ENCODE measurements around the gene PMIS2. TPM values are rescaled to one million over a fixed set of nuclear protein-coding genes. Genes with fewer than 3 reads are reported as not detected.
"Not testable (repeated sequence)": the region's sequence is repeated elsewhere in the genome, so short reads cannot be mapped to it uniquely, and the experiment has no call there.

Gene PMIS2
- total RNA-seq, 1 donor from 2014 or later = not detected

DNA sequence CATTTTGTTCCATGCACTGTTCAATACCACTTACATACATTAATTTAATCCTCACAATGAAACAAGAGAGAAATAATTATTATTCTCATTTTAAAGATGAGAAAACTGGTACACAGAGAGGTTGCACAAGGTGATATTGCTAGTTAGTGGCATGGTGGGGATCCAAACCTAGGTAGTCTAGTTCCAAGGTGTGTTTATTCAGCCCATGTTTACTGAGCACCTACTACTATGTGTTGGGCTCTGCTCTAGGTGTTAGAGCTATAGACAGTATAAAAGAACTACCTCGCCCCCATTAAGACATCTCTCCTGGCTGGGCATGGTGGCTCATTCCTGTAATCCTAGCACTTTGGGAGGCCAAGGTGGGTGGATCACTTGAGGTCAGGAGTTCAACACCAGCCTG lies 3.2 kb upstream of the PMIS2 start:
- H3K9ac ChIP-seq (ENCODE audit: low read depth in 1 of 3, low read length in 3 of 3) = no peak overlapping the region
- peaks cover 10 to 19% (median 16%) of the 10 kb centered on the region in 3 donors for H3K27me3 ChIP-seq (ENCODE audit: control insufficient read depth in 3 of 3, insufficient read depth in 3 of 3, low read length in 3 of 3)
- H3K36me3 ChIP-seq (ENCODE audit: control insufficient read depth in 3 of 3, insufficient read depth in 3 of 3, low read length in 3 of 3) = no peaks in the 10 kb centered on the region
- H3K4me1 ChIP-seq (ENCODE audit: control insufficient read depth in 3 of 3, insufficient read depth in 3 of 3, low read length in 3 of 3) = no peaks in the 10 kb centered on the region
- no peak overlapping the region for H3K4me3 ChIP-seq (ENCODE audit: low read length in 3 of 3)
- no peak overlapping the region for H3K27ac ChIP-seq (ENCODE audit: low read depth, low read length)
- no peaks in the 10 kb centered on the region for H3K9me3 ChIP-seq (ENCODE audit: control insufficient read depth in 3 of 3, low read length in 3 of 3)

DNA sequence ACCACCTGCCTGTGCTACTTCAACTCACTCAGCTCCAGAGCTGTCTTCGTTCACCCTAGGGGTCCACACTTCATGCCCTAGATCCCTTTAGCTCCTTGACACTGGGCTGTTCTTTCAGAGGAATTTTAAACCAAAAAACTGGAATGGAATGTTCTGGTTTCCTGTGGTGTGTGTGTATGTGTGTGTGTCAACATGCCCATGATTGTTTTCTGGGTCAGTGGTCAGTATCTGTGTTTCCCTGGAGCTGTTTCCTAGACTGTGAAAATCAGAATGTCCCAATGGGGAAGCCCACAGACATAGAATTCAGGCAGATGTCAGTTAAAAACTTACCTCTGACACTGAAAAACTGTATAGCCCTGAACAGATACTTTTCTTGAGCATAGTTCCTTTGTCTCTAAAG lies 1.3 kb downstream of the PMIS2 start:
- H3K36me3 ChIP-seq (ENCODE audit: control insufficient read depth in 3 of 3, insufficient read depth in 3 of 3, low read length in 3 of 3) = no peaks in the 10 kb centered on the region
- no peak overlapping the region for H3K4me3 ChIP-seq (ENCODE audit: low read length in 3 of 3)
- H3K4me1 ChIP-seq (ENCODE audit: control insufficient read depth in 3 of 3, insufficient read depth in 3 of 3, low read length in 3 of 3) = no peaks in the 10 kb centered on the region
- no peak overlapping the region for H3K27ac ChIP-seq (ENCODE audit: low read depth, low read length)
- H3K9me3 ChIP-seq (ENCODE audit: control insufficient read depth in 3 of 3, low read length in 3 of 3) = no peaks in the 10 kb centered on the region
- no peak overlapping the region for H3K9ac ChIP-seq (ENCODE audit: low read depth in 1 of 3, low read length in 3 of 3)
- peaks cover 12 to 19% (median 19%) of the 10 kb centered on the region in 3 donors for H3K27me3 ChIP-seq (ENCODE audit: control insufficient read depth in 3 of 3, insufficient read depth in 3 of 3, low read length in 3 of 3)

GRCh38 chr19:35590875-35591274 lies 4.9 kb downstream of the PMIS2 start:
- Histone ChIP-seq H3K27me3 (ENCODE audit: control insufficient read depth in 3 of 3, insufficient read depth in 3 of 3, low read length in 3 of 3) (peaks cover 8 to 9% (median 8%) of the 10 kb centered on the region in 3 donors), H3K4me3 (ENCODE audit: low read length in 3 of 3) (no peak overlapping the region), H3K36me3 (ENCODE audit: control insufficient read depth in 3 of 3, insufficient read depth in 3 of 3, low read length in 3 of 3) (no peaks in the 10 kb centered on the region), H3K4me1 (ENCODE audit: control insufficient read depth in 3 of 3, insufficient read depth in 3 of 3, low read length in 3 of 3) (no peaks in the 10 kb centered on the region), H3K9me3 (ENCODE audit: control insufficient read depth in 3 of 3, low read length in 3 of 3) (no peaks in the 10 kb centered on the region), H3K9ac (ENCODE audit: low read depth in 1 of 3, low read length in 3 of 3) (no peak overlapping the region), H3K27ac (ENCODE audit: low read depth, low read length) (no peak overlapping the region)

DNA sequence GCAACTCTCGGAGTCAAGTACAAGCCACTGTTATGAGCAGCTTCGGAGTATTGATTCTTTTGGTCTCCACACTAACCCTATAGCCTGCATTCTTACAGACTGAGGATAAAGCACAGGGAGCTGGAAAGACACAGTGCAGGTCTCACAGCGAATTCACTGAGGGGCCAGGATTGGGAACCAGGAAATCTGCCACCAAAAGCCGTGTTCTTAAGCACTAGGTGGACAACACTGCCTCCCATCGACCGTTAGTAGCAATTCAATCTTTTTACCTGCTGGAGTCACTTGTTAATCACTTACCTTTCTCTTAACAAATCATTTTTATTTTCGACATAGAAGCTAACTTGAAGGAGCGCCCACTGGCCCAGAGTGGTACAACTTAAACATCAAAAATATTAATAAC lies 6.3 kb downstream of the PMIS2 start:
- H3K4me3 ChIP-seq (ENCODE audit: low read length in 3 of 3) = no peak overlapping the region
- no peak overlapping the region for H3K9ac ChIP-seq (ENCODE audit: low read depth in 1 of 3, low read length in 3 of 3)
- no peak overlapping the region for H3K27ac ChIP-seq (ENCODE audit: low read depth, low read length)
- peaks cover 0 to 4% (median 3%) of the 10 kb centered on the region in 3 donors for H3K27me3 ChIP-seq (ENCODE audit: control insufficient read depth in 3 of 3, insufficient read depth in 3 of 3, low read length in 3 of 3)
- no peaks in the 10 kb centered on the region for H3K9me3 ChIP-seq (ENCODE audit: control insufficient read depth in 3 of 3, low read length in 3 of 3)
- H3K4me1 ChIP-seq (ENCODE audit: control insufficient read depth in 3 of 3, insufficient read depth in 3 of 3, low read length in 3 of 3) = no peaks in the 10 kb centered on the region
- no peaks in the 10 kb centered on the region for H3K36me3 ChIP-seq (ENCODE audit: control insufficient read depth in 3 of 3, insufficient read depth in 3 of 3, low read length in 3 of 3)

- H3K36me3 ChIP-seq (ENCODE audit: control insufficient read depth in 3 of 3, insufficient read depth in 3 of 3, low read length in 3 of 3); H3K27me3 ChIP-seq (ENCODE audit: control insufficient read depth in 3 of 3, insufficient read depth in 3 of 3, low read length in 3 of 3); H3K4me3 ChIP-seq (ENCODE audit: low read length in 3 of 3); H3K9ac ChIP-seq (ENCODE audit: low read depth in 1 of 3, low read length in 3 of 3); H3K9me3 ChIP-seq (ENCODE audit: control insufficient read depth in 3 of 3, low read length in 3 of 3); H3K27ac ChIP-seq (ENCODE audit: low read depth, low read length); H3K4me1 ChIP-seq (ENCODE audit: control insufficient read depth in 3 of 3, insufficient read depth in 3 of 3, low read length in 3 of 3): not testable (repeated sequence)
Measured at GRCh38 chr19:35595026-35595425, 9.1 kb downstream of the PMIS2 start.

DNA sequence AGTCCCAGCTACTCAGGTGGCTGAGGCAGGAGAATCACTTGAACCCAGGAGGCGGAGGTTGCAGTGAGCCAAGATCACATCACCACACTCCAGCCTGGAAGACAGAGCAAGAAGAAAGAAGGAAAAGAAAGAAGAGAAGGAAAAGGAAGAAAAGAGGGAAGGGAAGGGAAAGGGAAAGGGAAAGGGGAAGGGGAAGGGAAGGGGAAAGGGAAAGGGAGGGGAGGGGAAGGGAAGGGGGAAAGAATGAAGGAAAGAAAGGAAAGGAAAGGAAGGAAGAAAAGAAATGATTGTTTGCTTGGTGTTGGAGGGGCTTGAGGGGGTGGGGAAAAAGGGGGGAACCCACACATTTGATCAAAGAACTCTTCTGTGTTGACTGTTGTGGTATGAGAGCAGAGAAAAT lies 10.0 kb downstream of the PMIS2 start:
- Histone ChIP-seq H3K36me3 (ENCODE audit: control insufficient read depth in 3 of 3, insufficient read depth in 3 of 3, low read length in 3 of 3) (no peaks in the 10 kb centered on the region), H3K4me3 (ENCODE audit: low read length in 3 of 3) (no peak overlapping the region), H3K9ac (ENCODE audit: low read depth in 1 of 3, low read length in 3 of 3) (no peak overlapping the region)

DNA sequence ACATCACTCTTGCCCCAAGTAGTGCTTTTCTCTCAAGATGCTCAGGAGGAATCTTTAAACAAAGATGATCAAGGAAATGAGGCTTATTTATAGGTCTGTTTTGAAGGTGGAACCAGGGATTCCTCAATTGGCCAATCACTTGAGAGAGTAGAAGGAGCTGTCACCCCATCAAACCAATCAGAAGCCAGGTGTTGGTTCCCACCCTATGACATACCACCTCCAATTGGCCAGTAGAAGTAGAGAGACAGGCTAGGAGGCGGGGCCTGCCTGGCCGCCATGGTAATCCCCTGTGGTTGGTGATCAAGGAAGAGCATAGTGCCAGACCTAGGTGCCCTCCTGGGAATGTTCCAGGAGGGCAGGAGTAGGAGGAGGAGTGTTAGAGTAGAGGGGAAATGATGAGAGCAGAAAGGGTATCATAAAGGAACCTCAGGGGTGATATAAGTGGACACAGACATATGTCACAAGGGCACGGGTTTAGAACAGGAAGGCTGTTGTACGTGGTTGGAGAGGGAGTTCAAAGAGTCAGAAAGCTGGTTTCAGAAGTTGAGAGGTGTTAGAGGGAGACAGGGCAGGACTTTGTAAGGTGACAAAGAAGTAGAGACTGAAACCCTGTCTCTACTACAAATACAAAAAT lies 10.5 kb downstream of the PMIS2 start:
- Histone ChIP-seq H3K4me1 (ENCODE audit: control insufficient read depth in 3 of 3, insufficient read depth in 3 of 3, low read length in 3 of 3) (no peaks in the 10 kb centered on the region), H3K9me3 (ENCODE audit: control insufficient read depth in 3 of 3, low read length in 3 of 3) (no peaks in the 10 kb centered on the region), H3K9ac (ENCODE audit: low read depth in 1 of 3, low read length in 3 of 3) (no peak overlapping the region), H3K27me3 (ENCODE audit: control insufficient read depth in 3 of 3, insufficient read depth in 3 of 3, low read length in 3 of 3) (peaks cover 0 to 4% (median 3%) of the 10 kb centered on the region in 3 donors), H3K36me3 (ENCODE audit: control insufficient read depth in 3 of 3, insufficient read depth in 3 of 3, low read length in 3 of 3) (no peaks in the 10 kb centered on the region), H3K4me3 (ENCODE audit: low read length in 3 of 3) (no peak overlapping the region), H3K27ac (ENCODE audit: low read depth, low read length) (no peak overlapping the region)

More for the DNA sequence above, 10.0 kb downstream of the PMIS2 start:
- Histone ChIP-seq H3K27me3 (ENCODE audit: control insufficient read depth in 3 of 3, insufficient read depth in 3 of 3, low read length in 3 of 3) (peaks cover 0 to 4% (median 3%) of the 10 kb centered on the region in 3 donors), H3K4me1 (ENCODE audit: control insufficient read depth in 3 of 3, insufficient read depth in 3 of 3, low read length in 3 of 3) (no peaks in the 10 kb centered on the region), H3K27ac (ENCODE audit: low read depth, low read length) (no peak overlapping the region), H3K9me3 (ENCODE audit: control insufficient read depth in 3 of 3, low read length in 3 of 3) (no peaks in the 10 kb centered on the region)

- Histone ChIP-seq H3K27me3 (ENCODE audit: control insufficient read depth in 3 of 3, insufficient read depth in 3 of 3, low read length in 3 of 3) (peaks cover 0 to 2% (median 0%) of the 10 kb centered on the region in 3 donors), H3K4me3 (ENCODE audit: low read length in 3 of 3) (no peak overlapping the region), H3K4me1 (ENCODE audit: control insufficient read depth in 3 of 3, insufficient read depth in 3 of 3, low read length in 3 of 3) (no peaks in the 10 kb centered on the region), H3K36me3 (ENCODE audit: control insufficient read depth in 3 of 3, insufficient read depth in 3 of 3, low read length in 3 of 3) (no peaks in the 10 kb centered on the region), H3K9me3 (ENCODE audit: control insufficient read depth in 3 of 3, low read length in 3 of 3) (no peaks in the 10 kb centered on the region), H3K27ac (ENCODE audit: low read depth, low read length) (no peak overlapping the region), H3K9ac (ENCODE audit: low read depth in 1 of 3, low read length in 3 of 3) (no peak overlapping the region)
Measured at GRCh38 chr19:35601971-35602370, 16.0 kb downstream of the PMIS2 start.

- not testable (repeated sequence) for H3K9me3 ChIP-seq (ENCODE audit: control insufficient read depth in 3 of 3, low read length in 3 of 3); H3K36me3 ChIP-seq (ENCODE audit: control insufficient read depth in 3 of 3, insufficient read depth in 3 of 3, low read length in 3 of 3); H3K9ac ChIP-seq (ENCODE audit: low read depth in 1 of 3, low read length in 3 of 3); H3K4me1 ChIP-seq (ENCODE audit: control insufficient read depth in 3 of 3, insufficient read depth in 3 of 3, low read length in 3 of 3); H3K27ac ChIP-seq (ENCODE audit: low read depth, low read length); H3K4me3 ChIP-seq (ENCODE audit: low read length in 3 of 3); H3K27me3 ChIP-seq (ENCODE audit: control insufficient read depth in 3 of 3, insufficient read depth in 3 of 3, low read length in 3 of 3)
Measured at GRCh38 chr19:35604436-35604835, 18.5 kb downstream of the PMIS2 start.

DNA sequence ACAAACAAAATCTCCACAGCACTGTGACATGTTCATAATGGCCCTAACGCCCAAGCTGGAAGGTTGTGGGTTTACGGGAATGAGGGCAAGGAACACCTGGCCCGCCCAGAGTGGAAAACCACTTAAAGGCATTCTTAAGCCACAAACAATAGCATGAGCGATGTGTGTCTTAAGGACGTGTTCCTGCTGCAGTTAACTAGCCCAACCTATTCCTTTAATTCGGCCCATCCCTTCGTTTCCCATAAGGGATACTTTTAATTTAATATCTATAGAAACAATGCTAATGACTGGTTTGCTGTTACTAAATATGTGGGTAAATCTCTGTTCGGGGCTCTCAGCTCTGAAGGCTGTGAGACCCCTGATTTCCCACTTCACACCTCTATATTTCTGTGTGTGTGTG lies 21.2 kb downstream of the PMIS2 start:
- not testable (repeated sequence) for H3K9ac ChIP-seq (ENCODE audit: low read depth in 1 of 3, low read length in 3 of 3); H3K4me3 ChIP-seq (ENCODE audit: low read length in 3 of 3); H3K27me3 ChIP-seq (ENCODE audit: control insufficient read depth in 3 of 3, insufficient read depth in 3 of 3, low read length in 3 of 3); H3K9me3 ChIP-seq (ENCODE audit: control insufficient read depth in 3 of 3, low read length in 3 of 3); H3K4me1 ChIP-seq (ENCODE audit: control insufficient read depth in 3 of 3, insufficient read depth in 3 of 3, low read length in 3 of 3); H3K27ac ChIP-seq (ENCODE audit: low read depth, low read length); H3K36me3 ChIP-seq (ENCODE audit: control insufficient read depth in 3 of 3, insufficient read depth in 3 of 3, low read length in 3 of 3)
